OCI-LY3 (cell line): ENCODE results near the gene BORA.

ENCODE experiments used
- H2AFZ ChIP-seq: fragments of 200-600, 300-600 bp; shearing (Covaris generic); 2 replicates; pipeline ENCODE4 v1.6.0; 2014; ENCODE audit warnings: antibody characterized with exemption, low read depth, low read length
- H3K27ac ChIP-seq: fragments of 200-600, 300-600 bp; sonication (generic); 2 replicates; pipeline ENCODE4 v1.5.1; 2014; ENCODE audit warnings: mild to moderate bottlenecking, low read length, moderate library complexity, mixed read lengths
- H3K27me3 ChIP-seq: fragments of 200-600, 300-600 bp; sonication (generic); 2 replicates; pipeline ENCODE4 v1.6.1; 2014; ENCODE audit warnings: low read depth, low read length, mixed read lengths
- H3K36me3 ChIP-seq: fragments of 200-600, 300-600 bp; sonication (generic); replicated peaks from 2 replicates; pipeline ENCODE3; 2014; ENCODE audit warnings: low read depth, low read length, mixed read lengths
- H3K4me1 ChIP-seq: fragments of 300-600, 200-600 bp; sonication (generic); 2 replicates; pipeline ENCODE4 v1.6.1; 2014; ENCODE audit warnings: low read length, mixed read lengths
- H3K4me2 ChIP-seq: fragments of 200-600, 300-600 bp; sonication (generic); 2 replicates; pipeline ENCODE4 v1.6.1; 2014; ENCODE audit warnings: low read length, mixed read lengths
- H3K4me3 ChIP-seq: fragments of 300-600, 200-600 bp; sonication (generic); 2 replicates; pipeline ENCODE4 v1.5.1; 2014; ENCODE audit warnings: antibody characterized with exemption, mild to moderate bottlenecking, low read length, moderate library complexity
- H3K79me2 ChIP-seq: fragments of 300-600, 200-600 bp; shearing (Covaris generic); 2 replicates; pipeline ENCODE4 v1.6.1; 2014; ENCODE audit warnings: mild to moderate bottlenecking, low read length, mixed read lengths
- H3K9ac ChIP-seq: fragments of 300-600, 200-600 bp; shearing (Covaris generic); 2 replicates; pipeline ENCODE4 v1.6.0; 2014; ENCODE audit warnings: mild to moderate bottlenecking, low read length, moderate library complexity
- H3K9me3 ChIP-seq: fragments of 200-600, 300-600 bp; shearing (Covaris generic); 2 replicates; pipeline ENCODE4 v1.6.1; 2014; ENCODE audit warnings: low read length, mixed read lengths; ENCODE audit not compliant: insufficient read depth
- H4K20me1 ChIP-seq: fragments of 200-600, 300-600 bp; sonication (generic); 2 replicates; pipeline ENCODE4 v1.6.1; 2016; ENCODE audit warnings: low read length, mixed read lengths; ENCODE audit not compliant: insufficient read depth
- CTCF ChIP-seq: fragments of 200-600, 300-600 bp; sonication (generic); IDR thresholded peaks from 2 replicates; pipeline ENCODE4 v1.5.1; 2014; ENCODE audit warnings: antibody characterized with exemption, low read length, low read depth
- EZH2phosphoT487 ChIP-seq: fragments of 200-600 bp; shearing (Covaris generic); IDR thresholded peaks from 2 replicates; pipeline ENCODE4 v1.6.1; 2018; ENCODE audit warnings: antibody characterized with exemption, mixed run types, low read depth

The BORA gene

GRCh38 chr13:72745260-72745659 lies 17.5 kb downstream of the BORA start:
- TF ChIP-seq CTCF (no peak), EZH2phosphoT487 (no peak)
- Histone ChIP-seq H2AFZ (no peak overlapping the region), H3K4me1 (no peaks in the 10 kb centered on the region), H3K9ac (no peak overlapping the region), H3K9me3 (no peaks in the 10 kb centered on the region), H3K4me3 (no peak overlapping the region), H3K79me2 (peaks cover 44% of the 10 kb centered on the region), H3K27me3 (no peaks in the 10 kb centered on the region), H3K27ac (no peak overlapping the region), H3K4me2 (no peak overlapping the region), H4K20me1 (0 out of 2 replicates have a peak, but pooled peaks cover 4% of the 10 kb centered on the region), H3K36me3 (peaks cover 76% of the 10 kb centered on the region)

GRCh38 chr13:72751220-72751619 lies 23.5 kb downstream of the BORA start:
- no peaks in the 10 kb centered on the region for H3K9me3 ChIP-seq
- no peak for TF ChIP-seq EZH2phosphoT487
- TF ChIP-seq CTCF: no peak
- no peak overlapping the region for H3K4me3 ChIP-seq
- H3K4me2 ChIP-seq: no peak overlapping the region
- H3K36me3 ChIP-seq: peaks cover 85% of the 10 kb centered on the region
- H2AFZ ChIP-seq: no peak overlapping the region
- no peak overlapping the region for H3K9ac ChIP-seq
- no peaks in the 10 kb centered on the region for H3K27me3 ChIP-seq
- no peaks in the 10 kb centered on the region for H4K20me1 ChIP-seq
- H3K4me1 ChIP-seq: no peaks in the 10 kb centered on the region
- H3K27ac ChIP-seq: no peak overlapping the region
- H3K79me2 ChIP-seq: peaks cover 37% of the 10 kb centered on the region

GRCh38 chr13:72754111-72754510 lies 26.4 kb downstream of the BORA start:
- Histone ChIP-seq H3K27me3 (no peaks in the 10 kb centered on the region), H3K27ac (no peak overlapping the region), H4K20me1 (0 out of 2 replicates have a peak, but pooled peaks cover 3% of the 10 kb centered on the region), H3K4me3 (no peak overlapping the region), H2AFZ (no peak overlapping the region), H3K9ac (no peak overlapping the region), H3K4me2 (no peak overlapping the region), H3K4me1 (no peaks in the 10 kb centered on the region), H3K9me3 (no peaks in the 10 kb centered on the region), H3K36me3 (peaks cover 80% of the 10 kb centered on the region), H3K79me2 (peaks cover 32% of the 10 kb centered on the region)
- TF ChIP-seq CTCF: no peak
- no peak for TF ChIP-seq EZH2phosphoT487

GRCh38 chr13:72757792-72758535 lies 30.2 kb downstream of the BORA start:
- Histone ChIP-seq H3K27me3 (no peaks in the 10 kb centered on the region), H3K4me2 (no peak overlapping the region), H4K20me1 (0 out of 2 replicates have a peak, but pooled peaks cover 3% of the 10 kb centered on the region), H3K4me3 (no peak overlapping the region), H3K9me3 (no peaks in the 10 kb centered on the region), H3K9ac (no peak overlapping the region), H3K27ac (no peak overlapping the region), H3K79me2 (0 out of 2 replicates have a peak, but pooled peaks cover 5% of the 10 kb centered on the region), H2AFZ (no peak overlapping the region), H3K36me3 (peaks cover 80% of the 10 kb centered on the region), H3K4me1 (peaks cover 5% of the 10 kb centered on the region; the same call in 1 of the 2 replicates)
- TF ChIP-seq EZH2phosphoT487: no peak
